Medulla oblongata (tissue), 1 donor: ENCODE results near the gene ARRDC4.

ENCODE experiments used
- DNase-seq: peaks from one replicate; pipeline ENCODE4 v3.0.0-alpha.2; 2015; ENCODE audit errors: extremely low spot score

ARRDC4 gene, protein sequence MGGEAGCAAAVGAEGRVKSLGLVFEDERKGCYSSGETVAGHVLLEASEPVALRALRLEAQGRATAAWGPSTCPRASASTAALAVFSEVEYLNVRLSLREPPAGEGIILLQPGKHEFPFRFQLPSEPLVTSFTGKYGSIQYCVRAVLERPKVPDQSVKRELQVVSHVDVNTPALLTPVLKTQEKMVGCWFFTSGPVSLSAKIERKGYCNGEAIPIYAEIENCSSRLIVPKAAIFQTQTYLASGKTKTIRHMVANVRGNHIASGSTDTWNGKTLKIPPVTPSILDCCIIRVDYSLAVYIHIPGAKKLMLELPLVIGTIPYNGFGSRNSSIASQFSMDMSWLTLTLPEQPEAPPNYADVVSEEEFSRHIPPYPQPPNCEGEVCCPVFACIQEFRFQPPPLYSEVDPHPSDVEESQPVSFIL

GRCh38 chr15:97960364-97961066 lies at the start of gene ARRDC4:
TSS of gene ARRDC4 (plus strand) at chr15:97960703. CDS start at chr15:97960862, 159 bp downstream.
- DNase-seq: peak; percentile 100

DNA sequence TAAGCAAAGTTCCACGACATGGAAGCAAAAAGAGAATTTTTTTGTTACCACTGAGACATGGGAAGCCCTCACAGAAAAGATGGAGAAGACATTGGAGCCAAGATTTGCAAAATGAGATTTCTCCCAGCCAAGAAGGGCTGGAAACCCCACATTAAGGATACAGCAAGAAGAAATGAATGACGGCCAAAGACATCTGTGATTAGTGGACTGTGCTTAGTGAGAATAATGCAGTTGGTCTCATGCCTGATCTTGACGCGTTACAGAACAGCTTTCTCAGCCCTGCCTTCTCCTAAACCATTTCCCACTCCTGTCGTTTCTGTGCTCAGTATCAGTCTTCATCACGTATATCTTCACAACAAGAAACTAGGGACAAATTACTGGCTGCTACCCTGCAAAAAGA lies 45.8 kb upstream of the ARRDC4 start:
- DNase-seq: no peak

GRCh38 chr15:97915261-97915660 lies 45.2 kb upstream of the ARRDC4 start:
- no peak for DNase-seq

GRCh38 chr15:97921296-97921865 lies 39.1 kb upstream of the ARRDC4 start:
- no peak for DNase-seq

GRCh38 chr15:97929456-97930229 lies 30.9 kb upstream of the ARRDC4 start:
- DNase-seq: no peak

DNA sequence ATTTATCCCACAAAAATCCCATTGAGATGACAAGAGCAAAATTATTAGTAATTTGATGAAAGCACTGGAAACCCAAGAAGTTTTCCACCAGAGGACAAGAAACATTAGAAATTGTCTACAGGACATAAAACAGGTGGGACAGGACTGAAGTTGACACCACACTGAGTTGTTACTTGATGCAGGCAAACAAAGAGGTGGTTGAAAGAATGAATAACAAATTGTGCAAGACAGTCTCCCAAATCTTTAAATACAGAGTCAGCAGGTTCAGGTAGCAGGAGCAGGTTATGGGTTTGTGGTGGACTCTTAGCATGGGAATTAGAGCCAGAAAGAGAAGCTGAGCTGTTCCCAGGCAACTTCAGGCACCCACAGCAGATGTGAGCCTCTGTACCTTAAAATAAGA lies 30.3 kb upstream of the ARRDC4 start:
- DNase-seq: no peak

DNA sequence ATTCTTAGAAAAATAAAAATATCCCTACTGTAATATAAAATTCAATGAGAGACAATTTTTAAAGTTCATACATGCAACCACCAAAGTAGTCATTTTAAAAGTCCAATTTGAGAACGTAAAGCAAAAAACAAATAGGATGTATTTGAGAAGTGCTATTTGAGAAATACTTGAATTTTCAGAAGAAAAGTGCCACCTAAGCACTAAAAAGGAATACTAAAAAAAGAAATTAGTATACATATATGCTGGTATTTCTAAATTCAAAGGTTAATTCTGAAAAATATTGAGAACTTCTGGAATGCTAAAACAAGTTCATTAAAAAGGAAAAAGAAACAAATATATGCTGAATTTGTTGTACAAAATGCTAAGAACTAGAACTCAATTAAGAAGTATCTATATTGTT lies 29.2 kb upstream of the ARRDC4 start:
- DNase-seq: no peak

DNA sequence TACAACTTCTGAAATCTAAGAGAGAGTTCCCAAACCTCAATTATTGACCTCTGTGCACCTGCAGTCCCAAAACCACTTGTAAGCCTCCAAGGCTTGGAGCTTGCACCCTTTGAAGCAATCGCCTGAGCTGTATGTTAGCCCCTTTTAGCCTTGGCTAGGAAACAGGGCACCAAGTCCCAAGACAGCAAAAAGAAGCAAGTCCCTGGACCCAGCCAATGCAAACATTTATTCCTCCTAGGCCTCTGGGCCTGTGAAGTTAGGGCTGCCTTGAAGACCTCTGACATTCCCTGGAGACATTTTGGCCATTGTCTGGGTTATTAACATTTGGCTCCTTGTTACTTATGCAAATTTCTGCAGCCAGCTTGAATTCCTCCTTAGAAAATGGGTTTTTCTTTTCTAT lies 26.9 kb upstream of the ARRDC4 start:
- no peak for DNase-seq

DNA sequence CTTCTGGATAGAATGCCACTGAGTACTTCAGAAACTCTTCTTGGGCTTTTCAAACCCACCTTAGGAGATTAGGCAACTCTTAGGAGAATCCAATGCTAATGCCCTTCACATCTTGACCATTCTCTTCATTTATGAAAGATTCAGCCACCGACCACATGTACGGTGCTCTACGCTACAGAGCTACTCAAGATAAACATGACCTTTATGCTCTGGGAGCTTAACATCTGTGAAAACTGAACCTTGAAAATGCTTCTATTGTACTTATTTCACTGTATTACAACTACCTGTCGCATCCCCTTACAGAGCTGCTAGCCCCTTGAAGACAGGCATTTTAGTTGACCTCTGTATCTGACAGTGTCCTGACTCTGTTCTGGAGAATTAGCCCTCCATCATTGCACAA lies 19.5 kb upstream of the ARRDC4 start:
- DNase-seq: no peak

DNA sequence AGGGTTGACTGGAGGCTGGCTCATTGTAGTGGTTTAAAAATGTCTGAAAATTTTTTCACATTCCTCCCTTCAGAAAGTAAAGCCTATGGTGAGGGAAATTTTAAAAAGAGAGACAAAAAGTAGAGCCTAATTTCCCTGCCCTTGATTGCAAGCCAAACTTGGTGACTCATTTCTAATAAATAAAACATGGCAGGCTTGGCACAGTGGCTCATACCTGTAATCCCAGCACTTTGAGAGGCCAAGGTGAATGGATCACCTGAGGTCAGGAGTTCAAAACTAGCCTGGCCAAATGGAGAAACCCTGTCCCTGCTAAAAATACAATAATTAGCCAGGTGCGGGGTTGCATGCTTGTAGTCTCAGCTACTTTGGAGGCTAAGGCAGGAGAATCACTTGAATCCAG lies 18.9 kb upstream of the ARRDC4 start:
- DNase-seq: no peak

DNA sequence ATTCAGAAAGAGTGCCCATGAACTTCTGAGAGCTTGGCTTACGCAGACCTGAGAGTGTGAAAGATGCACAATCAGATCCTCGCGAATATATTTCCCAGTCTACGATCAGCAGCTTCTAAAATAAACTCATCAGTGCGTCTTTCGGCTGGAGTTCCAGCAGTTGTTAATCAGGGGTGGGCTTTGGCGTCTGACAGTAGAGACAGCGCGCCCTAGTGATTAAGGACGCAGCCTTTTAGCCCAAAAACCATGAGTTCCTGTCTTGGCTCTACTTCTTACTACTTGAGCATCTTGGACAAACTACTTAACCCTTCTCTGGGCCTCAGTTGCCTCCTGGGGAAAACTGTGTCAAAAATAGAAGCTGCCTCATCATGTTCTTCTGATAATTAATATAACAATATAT lies 15.8 kb upstream of the ARRDC4 start:
- no peak for DNase-seq

DNA sequence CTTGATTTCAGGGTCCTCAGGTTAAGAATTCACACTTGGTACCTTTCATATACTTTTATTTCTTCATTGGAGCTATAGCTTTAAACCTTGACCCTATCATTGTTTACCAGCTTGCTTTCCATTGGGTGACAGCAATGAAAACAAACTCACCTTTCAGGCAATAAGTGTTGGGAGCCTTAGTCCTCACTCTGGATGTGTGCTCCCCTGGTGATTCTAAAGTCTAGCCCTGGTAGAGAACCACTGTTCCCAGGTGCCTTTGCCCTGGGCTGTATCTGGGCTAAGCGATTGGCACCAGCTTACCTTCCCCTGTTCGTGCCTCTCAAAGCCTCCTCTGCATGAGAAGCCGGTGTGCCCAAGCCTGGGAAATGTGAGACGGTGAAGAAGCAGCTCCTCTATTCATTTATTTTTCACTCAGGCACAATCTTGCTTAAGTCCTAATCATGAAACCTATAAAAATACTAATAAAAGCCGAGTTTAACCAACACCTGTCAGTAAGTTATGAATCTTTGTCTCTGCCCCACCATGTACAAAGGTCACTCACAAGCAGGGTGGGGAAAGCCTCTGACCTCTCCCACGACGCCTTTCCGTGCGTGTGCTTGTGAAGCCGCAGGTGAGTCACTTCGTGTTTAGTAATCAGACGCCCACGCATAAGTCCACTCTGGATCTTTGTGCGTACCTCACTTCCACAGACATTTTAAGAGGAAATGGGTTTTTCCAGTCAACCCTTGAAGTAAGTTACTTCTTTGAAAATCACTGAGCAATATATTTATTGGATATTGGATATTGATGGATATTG lies 12.8 kb upstream of the ARRDC4 start:
- DNase-seq: no peak

GRCh38 chr15:97953254-97953653 lies 7.2 kb upstream of the ARRDC4 start:
- no peak for DNase-seq

GRCh38 chr15:97953748-97954147 lies 6.8 kb upstream of the ARRDC4 start:
- DNase-seq: no peak

DNA sequence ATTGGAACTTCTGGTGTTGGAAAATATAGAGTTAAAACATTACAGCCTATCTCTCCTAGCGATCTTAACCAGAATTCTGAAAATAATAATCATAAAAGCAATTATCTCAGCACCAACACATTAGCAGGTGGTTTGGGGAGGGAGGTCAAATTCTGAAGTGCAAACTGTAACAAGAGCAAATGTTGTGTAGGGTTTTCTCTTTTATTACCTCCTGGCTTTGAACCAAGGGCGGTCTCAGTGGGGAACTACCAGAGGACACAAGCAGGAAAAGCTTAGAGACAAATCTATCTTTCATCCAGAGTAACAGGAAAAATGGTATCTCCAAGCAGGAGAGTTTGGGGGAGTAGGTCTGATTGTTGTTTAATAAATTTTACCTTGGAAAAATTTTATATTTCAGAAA lies 5.5 kb upstream of the ARRDC4 start:
- DNase-seq: no peak

DNA sequence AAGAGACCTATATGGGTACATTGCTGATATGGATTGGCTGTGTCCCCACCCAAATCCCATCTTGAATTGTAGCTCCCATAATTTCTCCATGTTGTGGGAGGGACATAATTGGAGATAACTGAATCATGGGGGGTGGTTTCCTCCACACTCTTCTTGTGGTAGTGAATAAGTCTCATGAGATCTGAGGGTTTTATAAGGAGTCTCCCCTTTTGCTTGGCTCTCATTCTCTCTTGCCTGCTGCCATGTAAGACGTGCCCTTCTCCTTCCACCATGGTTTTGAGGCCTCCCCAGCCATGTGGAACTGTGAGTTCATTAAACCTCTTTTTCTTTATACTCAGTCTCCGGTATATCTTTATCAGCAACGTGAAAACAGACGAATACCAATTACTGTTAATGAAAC lies 5.0 kb upstream of the ARRDC4 start:
- DNase-seq: no peak

DNA sequence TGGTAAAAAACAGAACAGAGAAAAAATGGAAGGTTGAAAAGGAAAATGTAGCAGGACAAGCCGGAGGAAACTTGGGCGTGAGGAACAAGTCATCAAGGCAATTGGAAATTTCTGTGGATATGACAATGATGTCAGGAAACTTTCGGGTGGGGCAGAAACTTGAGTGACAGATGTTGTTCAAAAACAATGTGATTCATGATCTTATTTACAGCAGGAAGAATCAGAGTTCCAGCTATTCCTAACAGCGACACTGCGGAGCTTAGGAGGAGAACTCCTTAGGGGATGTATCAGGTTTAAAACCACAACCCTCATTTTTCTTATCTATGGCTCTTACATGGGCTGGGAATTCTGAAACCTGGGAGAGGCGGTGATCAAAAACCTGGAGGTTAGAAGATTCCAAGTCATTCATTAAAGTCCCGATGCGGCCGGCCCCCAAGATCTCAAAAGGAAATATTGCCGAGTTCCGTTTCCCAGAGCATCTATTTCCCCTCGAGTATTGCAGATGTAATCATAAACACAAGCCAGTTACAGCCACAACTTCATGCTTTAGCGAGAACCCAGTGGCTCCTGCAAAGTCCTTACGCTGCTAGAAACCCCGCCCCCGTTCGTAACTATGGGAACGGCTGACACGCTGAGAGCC lies 659 bp upstream of the ARRDC4 start:
- DNase-seq: no peak

- peak; percentile 39 for DNase-seq
Observed at GRCh38 chr15:97961067-97961954, 808 bp downstream of the ARRDC4 start.

DNA sequence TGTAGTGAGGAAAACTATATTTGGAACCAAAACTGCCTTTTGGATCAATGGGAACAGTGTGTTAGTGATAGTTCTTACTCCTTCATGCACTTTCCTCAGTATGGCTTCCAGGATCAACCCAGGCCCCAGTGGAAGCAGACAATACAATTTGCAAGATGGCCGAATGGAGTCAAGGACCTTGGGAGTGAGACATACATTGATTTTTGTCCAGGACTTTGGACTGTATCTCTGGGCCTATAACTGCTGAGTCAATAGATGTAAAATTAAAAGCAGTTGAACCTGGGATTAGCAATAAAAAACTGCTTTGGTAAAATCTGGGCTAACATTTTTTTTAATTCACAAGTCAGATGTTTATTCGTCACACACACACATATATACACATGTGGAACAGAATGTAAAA lies 1.8 kb downstream of the ARRDC4 start:
- DNase-seq: no peak

- DNase-seq: no peak
Observed at GRCh38 chr15:97963779-97964178, 3.3 kb downstream of the ARRDC4 start.
